ENCODE results near the gene DUSP22. TPM values are rescaled to one million over a fixed set of nuclear protein-coding genes. Genes with fewer than 3 reads are reported as not detected.

The DUSP22 gene
- total RNA-seq, 1 donor from 2014 or later, result 40.0 TPM

- TF ChIP-seq CTCF (IDR thresholded peaks at IDR 0.05), result no peak
- TF ChIP-seq EZH2phosphoT487 (IDR thresholded peaks at IDR 0.05), result no peak
- no peak for TF ChIP-seq EZH2 (IDR thresholded peaks at IDR 0.05)
- Histone ChIP-seq H3K9ac (no peak overlapping the region), H2AFZ (replicated peaks) (no peak overlapping the region), H3K4me2 (no peak overlapping the region), H3K79me2 (ENCODE audit: low read depth) (peaks cover 34% of the 10 kb centered on the region), H3K4me3 (no peak overlapping the region), H3K36me3 (no peaks in the 10 kb centered on the region), H4K20me1 (ENCODE audit: low read depth) (peaks cover 4% of the 10 kb centered on the region), H3F3A (ENCODE audit: low read depth) (no peaks in the 10 kb centered on the region), H3K4me1 (no peaks in the 10 kb centered on the region), H3K9me3 (ENCODE audit: low read depth) (no peaks in the 10 kb centered on the region), H3K27ac (no peak overlapping the region), H3K27me3 (no peaks in the 10 kb centered on the region)
- H3K36me3 Mint-ChIP-seq, result no peaks in the 10 kb centered on the region
- no peak overlapping the region for H3K27ac Mint-ChIP-seq
- no peaks in the 10 kb centered on the region for H3K27me3 Mint-ChIP-seq (ENCODE audit: insufficient read depth, low read depth)
- H3K4me1 Mint-ChIP-seq, result peaks cover 13% of the 10 kb centered on the region
- peaks cover 13% of the 10 kb centered on the region for H3K9me3 Mint-ChIP-seq
- no peak for DNase-seq (ENCODE audit: low spot score)
- H3K4me3 Mint-ChIP-seq, result no peak overlapping the region
Observed at GRCh38 chr6:300494-301198, 8.4 kb downstream of the DUSP22 start.

GRCh38 chr6:301526-301925 is 9.2 kb downstream of the DUSP22 start:
- H3K4me1 Mint-ChIP-seq, result peaks cover 9% of the 10 kb centered on the region
- H3K9me3 Mint-ChIP-seq, result peaks cover 9% of the 10 kb centered on the region
- no peaks in the 10 kb centered on the region for H3K36me3 Mint-ChIP-seq
- Histone ChIP-seq H4K20me1 (ENCODE audit: low read depth) (peaks cover 4% of the 10 kb centered on the region), H3F3A (ENCODE audit: low read depth) (no peaks in the 10 kb centered on the region), H3K36me3 (no peaks in the 10 kb centered on the region), H3K79me2 (ENCODE audit: low read depth) (peaks cover 34% of the 10 kb centered on the region), H3K27ac (no peak overlapping the region), H3K9ac (no peak overlapping the region), H3K4me3 (no peak overlapping the region), H3K27me3 (no peaks in the 10 kb centered on the region), H2AFZ (replicated peaks) (no peak overlapping the region), H3K4me1 (no peaks in the 10 kb centered on the region), H3K9me3 (ENCODE audit: low read depth) (no peaks in the 10 kb centered on the region), H3K4me2 (no peak overlapping the region)
- DNase-seq (ENCODE audit: low spot score), result no peak
- no peak overlapping the region for H3K4me3 Mint-ChIP-seq
- TF ChIP-seq CTCF (IDR thresholded peaks at IDR 0.05), result no peak
- no peak for TF ChIP-seq EZH2 (IDR thresholded peaks at IDR 0.05)
- TF ChIP-seq EZH2phosphoT487 (IDR thresholded peaks at IDR 0.05), result no peak
- no peaks in the 10 kb centered on the region for H3K27me3 Mint-ChIP-seq (ENCODE audit: insufficient read depth, low read depth)
- H3K27ac Mint-ChIP-seq, result no peak overlapping the region

GRCh38 chr6:301929-302705 is 9.8 kb downstream of the DUSP22 start:
- H3K36me3 Mint-ChIP-seq, result no peaks in the 10 kb centered on the region
- H3K27ac ChIP-seq, result no peak overlapping the region
- no peak for DNase-seq (ENCODE audit: low spot score)
- no peaks in the 10 kb centered on the region for H3K4me1 ChIP-seq
- no peaks in the 10 kb centered on the region for H3F3A ChIP-seq (ENCODE audit: low read depth)
- no peak overlapping the region for H3K9ac ChIP-seq
- no peaks in the 10 kb centered on the region for H3K9me3 ChIP-seq (ENCODE audit: low read depth)
- no peaks in the 10 kb centered on the region for H3K27me3 Mint-ChIP-seq (ENCODE audit: insufficient read depth, low read depth)
- no peak overlapping the region for H3K4me3 Mint-ChIP-seq
- no peak overlapping the region for H2AFZ ChIP-seq (replicated peaks)
- no peak overlapping the region for H3K4me2 ChIP-seq
- H3K36me3 ChIP-seq, result no peaks in the 10 kb centered on the region
- H3K4me3 ChIP-seq, result no peak overlapping the region
- TF ChIP-seq EZH2phosphoT487 (IDR thresholded peaks at IDR 0.05) (no peak), CTCF (IDR thresholded peaks at IDR 0.05) (no peak), EZH2 (IDR thresholded peaks at IDR 0.05) (no peak)
- no peaks in the 10 kb centered on the region for H3K27me3 ChIP-seq
- peaks cover 6% of the 10 kb centered on the region for H3K4me1 Mint-ChIP-seq
- peaks cover 4% of the 10 kb centered on the region for H4K20me1 ChIP-seq (ENCODE audit: low read depth)
- peaks cover 30% of the 10 kb centered on the region for H3K79me2 ChIP-seq (ENCODE audit: low read depth)
- no peak overlapping the region for H3K27ac Mint-ChIP-seq
- peaks cover 6% of the 10 kb centered on the region for H3K9me3 Mint-ChIP-seq
